GM23338 (cell line): ENCODE data around the gene HEMK1.
A peak's percentile ranks its signal among the peaks of the same experiment; 100 is the strongest.

Experiments
- CREB1 ChIP-seq: fragments of 250-450 bp; sonication (Bioruptor Pico); IDR thresholded peaks from 2 replicates; pipeline ENCODE4 v1.5.0; 2020; ENCODE audit warnings: low read depth, mild to moderate bottlenecking, moderate library complexity
- CTCF ChIP-seq, 2 experiments: fragments of 200-600 bp in 1 of 2; sonication (generic) in 1 of 2; conservative IDR thresholded peaks; 2 replicates each; pipeline versions ENCODE4 v1.5.1 to v1.6.1; 2016 to 2017; ENCODE audit warnings: antibody characterized with exemption in 2 of 2, low read depth in 2 of 2, mild to moderate bottlenecking in 2 of 2, moderate library complexity in 1 of 2
- ETS1 ChIP-seq: IDR thresholded peaks from 2 replicates; pipeline ENCODE4 v1.6.1; 2016; ENCODE audit warnings: antibody characterized with exemption
- EZH2 ChIP-seq: fragments of 200-600 bp; sonication (generic); IDR thresholded peaks from one replicate; pipeline ENCODE4 v1.8.0; 2017; ENCODE audit warnings: antibody characterized with exemption, mild to moderate bottlenecking, low read depth; ENCODE audit not compliant: unreplicated experiment
- EZH2phosphoT487 ChIP-seq: fragments of 200-600 bp; sonication (generic); IDR thresholded peaks from one replicate; pipeline ENCODE4 v1.8.1; 2018; ENCODE audit warnings: antibody characterized with exemption; ENCODE audit not compliant: unreplicated experiment
- JUNB ChIP-seq: IDR thresholded peaks from one replicate; pipeline ENCODE4 v1.6.1; 2016; ENCODE audit warnings: antibody characterized with exemption; ENCODE audit not compliant: unreplicated experiment
- NANOG ChIP-seq: IDR thresholded peaks from 2 replicates; pipeline ENCODE4 v1.6.1; 2016; ENCODE audit warnings: antibody characterized with exemption, borderline replicate concordance
- POLR2AphosphoS5 ChIP-seq: IDR thresholded peaks from 2 replicates; pipeline ENCODE4 v1.6.1; 2016; ENCODE audit warnings: antibody characterized with exemption, low read depth
- REST ChIP-seq: IDR thresholded peaks from one replicate; pipeline ENCODE4 v1.6.1; 2018; ENCODE audit warnings: antibody characterized with exemption; ENCODE audit not compliant: unreplicated experiment
- STAT1 ChIP-seq: IDR thresholded peaks from one replicate; pipeline ENCODE4 v1.6.1; 2016; ENCODE audit warnings: antibody characterized with exemption; ENCODE audit not compliant: unreplicated experiment
- ZNF114 ChIP-seq: fragments of 250-450 bp; sonication (Bioruptor Pico); IDR thresholded peaks from 2 replicates; pipeline ENCODE4 v1.5.0; 2020; ENCODE audit warnings: mild to moderate bottlenecking, moderate library complexity
- ZNF462 ChIP-seq: fragments of 250-450 bp; sonication (Bioruptor Pico); IDR thresholded peaks from 2 replicates; pipeline ENCODE4 v1.5.0; 2020; ENCODE audit warnings: mild to moderate bottlenecking, moderate library complexity

GRCh38 chr3:50550079-50550736 lies 19.1 kb upstream of the HEMK1 start:
- no peak for TF ChIP-seq EZH2
- TF ChIP-seq CTCF (conservative IDR thresholded peaks at IDR 0.05; ENCODE audit: low read depth in 2 of 2): peak; percentile 54 to 93
- no peak for TF ChIP-seq POLR2AphosphoS5
- TF ChIP-seq EZH2phosphoT487: no peak
- TF ChIP-seq CREB1: no peak
- no peak for TF ChIP-seq JUNB
- no peak for TF ChIP-seq ZNF114 (CRISPR knock-in tag)
- TF ChIP-seq REST: no peak
- no peak for TF ChIP-seq NANOG
- TF ChIP-seq ETS1: no peak
- TF ChIP-seq ZNF462 (CRISPR knock-in tag): no peak
- TF ChIP-seq STAT1: no peak
